ENCODE results near the gene NFKBIE. TPM values are rescaled to one million over a fixed set of nuclear protein-coding genes. Genes with fewer than 3 reads are reported as not detected.

Gene NFKBIE
- total RNA-seq, 2 experiments from 2014 or later, result 13.3 to 17.9 TPM

GRCh38 chr6:44217332-44218143, 47.8 kb downstream of the NFKBIE start:
- no peak for TF ChIP-seq CTCF (IDR thresholded peaks at IDR 0.05)
- ChIA-PET POLR2A (interaction anchor here (1.2 kb wide), 1 partner anchor 28 kb away, joined by 5 read pairs; no protein-coding TSS in a partner anchor), CTCF (interaction anchor here (1.1 to 1.4 kb wide), 2 partner anchors 20 to 126 kb away, joined by 3 to 4 read pairs; no protein-coding TSS in a partner anchor)
- H3K27me3 Mint-ChIP-seq, result peaks cover 6% of the 10 kb centered on the region
- no peak overlapping the region for H3K4me3 Mint-ChIP-seq
- DNase-seq (no peak), ATAC-seq (no peak)
- no peaks in the 10 kb centered on the region for H3K36me3 Mint-ChIP-seq (ENCODE audit: low read depth)
- H3K27ac Mint-ChIP-seq, result no peak overlapping the region
- peaks cover 29% of the 10 kb centered on the region for H3K4me1 Mint-ChIP-seq (ENCODE audit: low read depth)
- intact Hi-C loops (cut with micrococcal nuclease), result no loop called here
- no peaks in the 10 kb centered on the region for H3K9me3 Mint-ChIP-seq

DNA sequence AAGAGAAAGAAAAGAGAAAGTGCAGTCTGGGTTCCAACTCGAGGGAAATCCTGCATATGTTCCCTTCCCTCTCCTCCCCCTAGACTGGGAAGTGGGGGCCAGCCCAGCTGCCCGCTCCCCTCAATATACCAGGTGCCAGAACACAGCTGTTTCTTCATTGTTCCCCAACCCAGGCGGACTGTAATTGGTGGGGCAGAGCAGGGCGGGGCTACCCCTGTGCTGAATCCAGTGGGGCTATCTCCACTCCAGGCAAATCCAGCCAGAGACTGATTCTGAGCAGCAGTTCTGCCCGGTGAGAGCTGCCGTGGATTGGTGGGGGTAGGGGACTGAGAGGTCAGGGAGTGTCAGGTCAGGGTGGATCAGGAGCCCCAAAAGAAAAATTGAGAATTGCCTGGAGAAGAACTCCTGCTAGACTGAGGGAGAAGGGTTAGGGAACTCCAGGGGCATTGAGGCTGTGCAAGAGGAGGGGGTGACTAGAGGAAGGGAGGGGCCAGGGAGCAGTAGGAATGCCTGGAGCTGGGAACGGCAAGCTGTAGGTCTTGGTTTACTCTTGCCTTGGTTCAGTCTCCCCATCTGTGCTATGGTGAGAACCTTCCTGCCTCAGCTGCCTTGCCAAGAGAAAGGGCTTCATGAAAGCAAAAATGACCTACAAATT, 48.5 kb downstream of the NFKBIE start, which contains the start of gene MYMX:
MYMX (plus strand) TSS at position 250 of the 655 bp plus-strand sequence. CDS start 546 bp downstream, outside the sequence.
- Mint-ChIP-seq H3K27ac (no peak within 1 kb of the TSS), H3K9me3 (no peaks in the 10 kb centered on the region), H3K36me3 (ENCODE audit: low read depth) (no peaks in the 10 kb centered on the region), H3K4me1 (ENCODE audit: low read depth) (peaks cover 22% of the 10 kb centered on the region), H3K4me3 (no peak within 1 kb of the TSS), H3K27me3 (peaks cover 6% of the 10 kb centered on the region)
- no peak for DNase-seq
- intact Hi-C loops (cut with micrococcal nuclease), result no loop called here
- ChIA-PET POLR2A (interaction anchor here (1.2 to 1.3 kb wide), 3 partner anchors 10 to 40 kb away, joined by 3 to 6 read pairs (median 5); no protein-coding TSS in a partner anchor), CTCF (interaction anchor here (1.1 to 1.4 kb wide), 2 partner anchors 20 to 127 kb away, joined by 3 to 4 read pairs; no protein-coding TSS in a partner anchor)
- no peak for TF ChIP-seq CTCF (IDR thresholded peaks at IDR 0.05)
- no peak for ATAC-seq

DNA sequence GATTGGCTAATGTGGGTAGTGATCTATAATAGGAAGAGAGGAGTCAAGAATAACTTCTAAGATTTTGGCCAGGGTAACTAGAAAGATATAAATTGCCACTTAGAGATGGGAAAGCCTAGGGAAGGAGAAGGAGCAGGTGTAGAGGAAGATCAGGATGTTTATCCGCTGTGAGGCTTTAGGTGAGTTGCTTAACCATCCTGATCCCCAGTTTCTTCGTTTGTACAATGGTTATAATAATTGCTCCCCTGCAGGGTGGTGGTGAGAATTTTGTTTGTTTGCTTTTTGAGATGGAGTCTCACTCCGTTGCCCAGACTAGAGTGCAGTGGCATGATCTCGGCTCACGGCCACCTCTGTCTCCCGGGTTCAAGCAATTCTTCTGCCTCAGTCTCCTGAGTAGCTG, 51.0 kb downstream of the NFKBIE start:
- CTCF ChIA-PET, result interaction anchor here (1.0 to 1.2 kb wide), 3 partner anchors 10 to 42 kb away, joined by 3 to 4 read pairs (median 3); no protein-coding TSS in a partner anchor

DNA sequence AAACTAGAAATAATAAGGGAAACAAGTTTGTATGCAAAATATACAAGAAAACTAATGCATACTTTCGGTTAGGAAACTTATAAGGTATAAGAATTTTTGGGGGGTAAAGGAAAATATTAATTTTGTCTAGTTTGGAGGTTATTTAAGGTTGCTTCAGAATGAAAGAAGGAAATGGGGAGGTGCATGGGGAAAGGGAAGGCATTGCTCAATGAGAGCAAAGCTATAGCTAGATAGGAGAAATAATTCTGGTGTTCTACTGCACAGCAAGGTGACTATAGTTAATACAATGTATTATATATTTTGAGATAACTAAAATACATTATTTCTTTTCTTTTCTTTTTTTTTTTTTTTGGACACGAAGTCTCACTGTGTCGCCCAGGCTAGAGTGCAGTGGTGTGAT, 54.1 kb downstream of the NFKBIE start:
- intact Hi-C loops (cut with micrococcal nuclease), result no loop called here
- Mint-ChIP-seq H3K27me3 (peaks cover 2% of the 10 kb centered on the region), H3K4me3 (no peak overlapping the region), H3K27ac (no peak overlapping the region), H3K36me3 (ENCODE audit: low read depth) (no peaks in the 10 kb centered on the region), H3K4me1 (ENCODE audit: low read depth) (no peaks in the 10 kb centered on the region), H3K9me3 (no peaks in the 10 kb centered on the region)
- no peak for ATAC-seq
- CTCF ChIA-PET, result interaction anchor here (0.7 to 2.3 kb wide), 3 partner anchors 13 to 39 kb away, joined by 3 to 8 read pairs (median 4); no protein-coding TSS in a partner anchor
- POLR2A ChIA-PET, result no interaction called here
- TF ChIP-seq CTCF (IDR thresholded peaks at IDR 0.05), result no peak
- no peak for DNase-seq

More for the DNA sequence above, 51.0 kb downstream of the NFKBIE start:
- Mint-ChIP-seq H3K4me3 (no peak overlapping the region), H3K9me3 (no peaks in the 10 kb centered on the region), H3K27me3 (peaks cover 7% of the 10 kb centered on the region), H3K36me3 (ENCODE audit: low read depth) (no peaks in the 10 kb centered on the region), H3K27ac (no peak overlapping the region), H3K4me1 (ENCODE audit: low read depth) (peaks cover 11% of the 10 kb centered on the region)
- intact Hi-C loops (cut with micrococcal nuclease), result no loop called here
- TF ChIP-seq CTCF (IDR thresholded peaks at IDR 0.05), result no peak
- no peak for DNase-seq
- POLR2A ChIA-PET, result interaction anchor here (1.6 kb wide), 1 partner anchor 21 kb away, joined by 5 read pairs; no protein-coding TSS in a partner anchor
- ATAC-seq, result no peak

Other genes starting within 250 kb of the NFKBIE start
- gene MRPL14, start 138.1 kb downstream of the NFKBIE start, total RNA-seq, result 10 to 100 TPM; 42.8 to 44.3 TPM
- gene TMEM63B, start 138.0 kb downstream of the NFKBIE start, total RNA-seq, result 10 to 100 TPM in 1 of 2 experiments, 1 to 10 TPM in 1; 9.1 to 12.9 TPM
- under 1 TPM; 0.11 to 0.18 TPM for gene CAPN11, start 106.7 kb downstream of the NFKBIE start, total RNA-seq
- gene MYMX, start 48.6 kb downstream of the NFKBIE start, total RNA-seq, result not detected
- gene SLC29A1, start 42.0 kb downstream of the NFKBIE start, total RNA-seq, result 10 to 100 TPM; 56.1 to 57.4 TPM
- gene HSP90AB1, start 18.4 kb downstream of the NFKBIE start, total RNA-seq, result 1,000 to 10,000 TPM; 2,124 to 2,130 TPM
- 10 to 100 TPM; 15.4 to 16.7 TPM for gene SLC35B2, start 8.0 kb downstream of the NFKBIE start, total RNA-seq
- gene TMEM151B, start 4.9 kb upstream of the NFKBIE start, total RNA-seq, result under 1 TPM in 1 of 2 experiments, not detected in 1; 0.05 TPM
- 10 to 100 TPM; 16.2 to 16.3 TPM for gene AARS2, start 47.8 kb upstream of the NFKBIE start, total RNA-seq
- not detected for gene SPATS1, start 77.1 kb upstream of the NFKBIE start, total RNA-seq
- 10 to 100 TPM; 20.4 to 21.4 TPM for gene CDC5L, start 122.2 kb upstream of the NFKBIE start, total RNA-seq

All from activated CD8-positive, alpha-beta T cell treated with anti-CD3 and anti-CD28 coated beads for 36 hours (primary cell).